Measurements from ENCODE around the gene TUBGCP2.

Gene TUBGCP2, protein sequence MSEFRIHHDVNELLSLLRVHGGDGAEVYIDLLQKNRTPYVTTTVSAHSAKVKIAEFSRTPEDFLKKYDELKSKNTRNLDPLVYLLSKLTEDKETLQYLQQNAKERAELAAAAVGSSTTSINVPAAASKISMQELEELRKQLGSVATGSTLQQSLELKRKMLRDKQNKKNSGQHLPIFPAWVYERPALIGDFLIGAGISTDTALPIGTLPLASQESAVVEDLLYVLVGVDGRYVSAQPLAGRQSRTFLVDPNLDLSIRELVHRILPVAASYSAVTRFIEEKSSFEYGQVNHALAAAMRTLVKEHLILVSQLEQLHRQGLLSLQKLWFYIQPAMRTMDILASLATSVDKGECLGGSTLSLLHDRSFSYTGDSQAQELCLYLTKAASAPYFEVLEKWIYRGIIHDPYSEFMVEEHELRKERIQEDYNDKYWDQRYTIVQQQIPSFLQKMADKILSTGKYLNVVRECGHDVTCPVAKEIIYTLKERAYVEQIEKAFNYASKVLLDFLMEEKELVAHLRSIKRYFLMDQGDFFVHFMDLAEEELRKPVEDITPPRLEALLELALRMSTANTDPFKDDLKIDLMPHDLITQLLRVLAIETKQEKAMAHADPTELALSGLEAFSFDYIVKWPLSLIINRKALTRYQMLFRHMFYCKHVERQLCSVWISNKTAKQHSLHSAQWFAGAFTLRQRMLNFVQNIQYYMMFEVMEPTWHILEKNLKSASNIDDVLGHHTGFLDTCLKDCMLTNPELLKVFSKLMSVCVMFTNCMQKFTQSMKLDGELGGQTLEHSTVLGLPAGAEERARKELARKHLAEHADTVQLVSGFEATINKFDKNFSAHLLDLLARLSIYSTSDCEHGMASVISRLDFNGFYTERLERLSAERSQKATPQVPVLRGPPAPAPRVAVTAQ

DNA sequence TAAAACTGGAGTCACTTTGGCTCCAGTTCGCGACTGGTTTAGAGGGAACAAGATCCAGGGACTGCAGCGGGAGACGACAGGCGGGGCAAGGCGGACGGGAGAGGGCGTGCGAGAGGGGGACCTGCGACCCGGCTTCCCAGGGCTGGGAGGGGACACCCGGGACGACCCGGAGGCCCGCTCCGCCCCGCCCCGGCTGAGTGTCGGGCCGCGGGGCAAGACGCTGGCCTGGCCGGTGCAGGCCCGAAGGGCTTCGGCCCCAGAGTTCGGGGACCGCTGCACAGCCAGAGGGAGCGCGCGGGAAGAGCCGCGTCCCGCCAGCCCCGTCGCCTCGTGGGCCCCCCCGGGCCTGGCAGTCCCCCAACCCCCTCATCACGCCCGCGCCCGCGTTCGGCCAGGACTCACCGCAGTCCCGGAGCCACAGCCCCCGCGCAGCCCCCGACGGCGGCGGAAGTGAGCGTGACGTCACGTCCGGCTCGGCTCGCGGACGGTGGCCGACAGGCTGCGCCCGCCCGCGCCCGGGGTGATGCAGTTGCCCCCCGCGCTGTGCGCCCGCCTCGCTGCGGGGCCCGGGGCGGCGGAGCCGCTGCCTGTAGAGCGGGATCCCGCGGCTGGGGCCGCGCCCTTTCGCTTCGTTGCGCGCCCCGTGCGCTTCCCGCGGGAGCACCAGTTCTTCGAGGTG lies at the start of gene TUBGCP2, which contains the start of gene ZNF511:
TUBGCP2 (minus strand) TSS at position 452 of the 679 bp plus-strand sequence. CDS start 5,931 bp downstream, outside the sequence.
ZNF511 (plus strand) TSS at position 494 of the 679 bp plus-strand sequence; CDS start at position 524, 30 bp downstream.
- peak; percentile 87 for DNase-seq

DNA sequence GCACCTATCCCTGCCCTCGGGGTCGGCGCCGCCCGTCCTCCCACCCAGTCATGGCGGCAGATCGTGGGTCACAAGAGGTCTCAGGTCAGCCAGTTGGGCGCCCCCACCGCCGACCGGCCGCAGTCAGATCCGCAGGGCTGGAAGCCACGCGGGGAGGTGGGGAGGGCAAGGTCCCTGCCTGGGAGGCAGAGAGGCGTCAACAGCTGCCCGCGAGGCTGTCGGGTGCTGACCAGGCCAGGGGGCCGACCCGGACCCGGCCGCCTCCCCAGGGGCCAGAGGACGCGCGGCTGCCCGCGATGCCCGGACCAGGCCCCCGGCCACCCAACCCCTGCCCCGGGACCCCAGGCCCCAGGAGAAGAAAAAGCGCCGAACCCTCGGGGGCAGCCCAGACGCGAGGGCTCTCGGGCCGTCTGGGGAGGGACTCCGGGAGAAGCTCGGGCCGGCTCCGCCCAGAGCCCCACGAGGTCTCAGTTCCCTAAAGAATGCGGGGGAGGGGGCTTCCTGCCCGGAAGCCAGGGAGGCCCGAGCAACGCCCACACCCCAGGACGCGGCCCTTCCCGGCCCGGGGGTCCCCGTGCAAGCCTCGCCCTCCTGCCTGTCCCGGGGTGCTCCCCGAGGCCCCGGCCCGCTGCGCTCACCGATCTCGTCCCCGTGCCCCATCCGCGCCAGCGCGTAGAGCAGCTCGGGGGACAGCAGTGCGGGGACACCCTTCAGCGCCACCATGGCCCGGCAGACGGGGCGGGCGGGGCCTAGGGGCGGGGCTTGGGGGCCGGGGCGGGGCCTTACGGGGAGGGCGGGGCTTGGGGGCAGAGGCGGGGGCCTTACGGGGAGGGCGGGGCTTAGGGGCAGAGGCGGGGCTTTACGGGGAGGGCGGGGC lies 48.9 kb upstream of the TUBGCP2 start, which contains the start of gene FUOM:
FUOM (minus strand) TSS at position 735 of the 877 bp plus-strand sequence; CDS start at position 723, 12 bp downstream.
- DNase-seq = peak; percentile 55

- no peak for DNase-seq
Observed at GRCh38 chr10:133356549-133357284, 48.0 kb upstream of the TUBGCP2 start.

DNA sequence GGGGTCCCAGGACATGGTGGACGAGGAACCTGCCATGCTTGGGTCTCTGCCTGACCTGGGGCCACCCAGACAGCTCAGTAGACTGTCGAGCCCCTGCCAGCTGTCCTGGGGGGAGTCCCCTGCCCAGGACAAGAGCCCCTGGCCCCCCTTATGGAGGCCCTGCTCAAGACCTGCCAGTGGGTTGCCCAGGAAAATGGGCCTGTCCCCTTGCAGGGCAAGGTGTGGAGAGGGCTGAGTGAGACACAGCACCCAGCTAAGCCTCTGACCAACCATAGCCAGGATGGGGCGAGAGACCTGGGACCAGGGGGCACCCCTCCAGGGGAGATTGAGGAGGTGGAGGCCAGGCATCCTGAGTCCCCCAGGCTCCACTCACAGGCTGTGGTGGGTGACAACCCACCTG lies 47.3 kb upstream of the TUBGCP2 start:
- no peak for DNase-seq

DNA sequence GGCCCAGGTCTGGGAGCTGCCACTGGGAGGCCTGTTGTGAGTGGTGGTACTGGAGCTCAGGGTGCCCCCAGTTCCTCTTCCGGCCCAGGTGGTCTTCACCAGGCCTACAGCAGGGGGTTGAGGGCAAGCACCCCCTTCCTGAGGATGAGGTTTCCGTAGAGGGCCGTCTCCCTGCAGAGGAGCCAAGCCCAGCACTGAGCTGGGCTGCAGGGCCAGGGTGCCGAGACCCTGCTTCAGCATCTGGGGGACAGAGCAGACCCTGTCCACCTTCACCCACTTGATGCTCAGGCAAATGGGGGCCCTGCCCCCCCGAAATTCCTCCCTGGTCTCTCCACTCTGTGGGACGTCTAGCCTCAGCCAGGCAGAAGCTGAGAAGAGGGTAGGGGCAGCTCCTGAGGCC lies 46.6 kb upstream of the TUBGCP2 start:
- DNase-seq = no peak

- no peak for DNase-seq
Observed at GRCh38 chr10:133354672-133355240, 46.1 kb upstream of the TUBGCP2 start.

GRCh38 chr10:133353988-133354605 lies 45.4 kb upstream of the TUBGCP2 start:
- DNase-seq = no peak

DNA sequence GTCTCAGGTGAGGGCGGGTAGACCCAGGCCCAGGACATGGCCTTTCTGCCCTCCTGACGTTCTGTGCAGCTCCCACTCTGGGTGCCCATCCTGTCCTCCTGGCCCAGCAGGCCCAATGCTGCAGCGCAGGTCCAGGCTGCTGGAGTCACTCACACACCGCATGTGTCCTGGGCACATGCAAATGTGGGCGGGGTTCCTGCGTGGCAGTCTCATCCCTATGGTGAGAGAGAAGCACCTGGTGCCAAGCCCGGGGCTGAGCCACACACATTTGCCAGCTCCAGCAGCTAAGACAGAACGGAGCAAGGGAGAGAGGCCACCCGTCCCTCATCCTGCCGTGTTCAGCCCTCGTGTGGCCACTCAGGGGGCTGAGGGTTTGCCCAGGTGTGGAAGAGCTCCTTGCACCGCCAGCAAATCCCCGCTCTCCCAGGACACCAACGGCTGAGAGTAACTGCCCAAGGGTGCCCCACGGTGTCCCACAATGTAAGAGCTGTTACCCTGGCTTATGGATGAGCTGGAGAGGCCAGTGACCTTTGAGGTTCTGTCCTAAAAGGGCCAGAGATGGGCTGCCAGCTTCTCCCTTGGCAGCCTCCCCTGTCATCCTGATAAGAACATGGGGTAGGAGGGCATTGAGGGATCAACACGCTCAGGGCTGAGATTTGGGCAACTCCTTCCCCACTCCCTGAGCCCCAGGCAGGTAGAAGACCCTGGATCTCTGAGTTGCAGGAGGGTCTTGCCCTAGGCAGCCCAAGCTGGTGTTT lies 44.7 kb upstream of the TUBGCP2 start:
- no peak for DNase-seq

DNA sequence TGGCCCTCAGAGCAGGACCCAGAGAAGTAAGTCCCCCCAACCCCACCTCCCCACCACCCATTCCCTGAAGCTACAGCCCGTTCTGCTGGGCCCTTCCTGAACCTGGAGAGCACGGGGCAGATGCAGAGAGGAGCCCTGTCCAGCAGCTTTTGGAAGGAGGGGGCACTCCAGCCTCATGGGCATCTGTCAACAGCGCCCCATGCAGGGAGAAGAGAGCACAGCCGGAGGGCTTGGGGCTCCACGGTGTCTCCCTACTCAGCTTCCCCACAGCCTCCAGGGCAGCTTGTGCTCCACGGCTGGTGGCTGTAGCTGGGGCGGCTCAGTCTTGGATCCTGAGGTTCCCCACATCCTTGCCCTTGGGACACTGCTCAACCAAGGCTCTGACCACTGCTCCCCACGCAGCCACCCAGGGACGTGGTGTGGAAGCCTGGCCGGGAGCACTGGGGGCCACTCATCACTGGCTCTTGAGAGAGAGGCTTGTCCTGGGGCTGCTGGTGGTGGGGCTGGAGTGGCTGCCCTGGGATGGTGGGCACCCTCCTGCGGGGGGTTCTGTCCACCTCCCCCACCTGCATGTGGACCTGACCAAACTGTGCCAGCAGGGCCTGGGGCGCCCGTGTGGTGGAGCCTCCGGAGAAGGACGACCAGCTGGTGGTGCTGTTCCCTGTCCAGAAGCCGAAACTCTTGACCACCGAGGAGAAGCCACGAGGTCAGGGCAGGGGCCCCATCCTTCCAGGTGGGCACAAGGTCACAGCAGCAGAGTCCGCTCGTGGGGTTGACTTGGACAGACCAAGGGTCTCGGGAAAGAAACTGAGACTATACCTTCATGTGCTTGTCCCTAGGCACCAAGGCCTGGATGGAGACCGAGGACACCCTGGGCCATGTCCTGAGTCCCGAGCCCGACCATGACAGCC lies 43.0 kb upstream of the TUBGCP2 start:
- no peak for DNase-seq

DNA sequence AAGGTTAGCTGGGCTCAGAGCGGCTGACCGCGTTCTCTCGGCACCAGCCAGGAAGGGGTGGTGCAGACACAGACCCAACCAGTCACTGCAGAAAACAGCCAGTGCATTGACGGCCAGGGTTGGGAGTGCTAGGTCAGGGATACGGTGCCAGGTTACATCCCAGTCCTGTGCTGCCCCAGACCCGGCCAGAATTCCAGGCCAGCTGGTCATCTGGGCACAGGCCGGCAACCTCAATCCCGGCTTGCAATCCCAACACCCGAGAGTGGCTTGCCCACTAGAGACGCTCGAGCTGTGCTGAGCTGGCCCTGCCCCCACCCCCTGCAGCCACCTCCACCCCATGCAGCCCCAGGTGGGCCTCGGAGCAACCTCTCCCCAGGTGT lies 42.3 kb upstream of the TUBGCP2 start:
- DNase-seq = no peak

GRCh38 chr10:133350283-133350949 lies 41.7 kb upstream of the TUBGCP2 start:
- no peak for DNase-seq

GRCh38 chr10:133349577-133350011 lies 40.9 kb upstream of the TUBGCP2 start:
- DNase-seq = no peak

DNA sequence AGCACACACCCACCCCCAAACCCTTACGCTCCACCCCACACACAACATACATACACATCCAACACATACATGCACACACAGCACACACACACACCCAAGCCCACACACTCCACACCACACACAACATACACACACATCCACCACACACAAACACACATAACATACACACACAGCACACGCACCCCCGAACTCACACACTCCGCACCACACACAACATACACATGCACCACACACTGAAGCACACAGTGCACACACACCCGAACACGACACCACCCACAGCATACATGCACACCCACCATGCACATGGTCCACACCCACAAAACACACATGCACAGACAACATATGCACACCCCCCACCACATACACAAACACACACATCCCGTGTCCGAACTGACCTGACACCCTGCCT lies 40.5 kb upstream of the TUBGCP2 start:
- DNase-seq = no peak

- DNase-seq = no peak
Observed at GRCh38 chr10:133347710-133348517, 39.2 kb upstream of the TUBGCP2 start.

- no peak for DNase-seq
Observed at GRCh38 chr10:133346413-133346812, 37.7 kb upstream of the TUBGCP2 start.

DNA sequence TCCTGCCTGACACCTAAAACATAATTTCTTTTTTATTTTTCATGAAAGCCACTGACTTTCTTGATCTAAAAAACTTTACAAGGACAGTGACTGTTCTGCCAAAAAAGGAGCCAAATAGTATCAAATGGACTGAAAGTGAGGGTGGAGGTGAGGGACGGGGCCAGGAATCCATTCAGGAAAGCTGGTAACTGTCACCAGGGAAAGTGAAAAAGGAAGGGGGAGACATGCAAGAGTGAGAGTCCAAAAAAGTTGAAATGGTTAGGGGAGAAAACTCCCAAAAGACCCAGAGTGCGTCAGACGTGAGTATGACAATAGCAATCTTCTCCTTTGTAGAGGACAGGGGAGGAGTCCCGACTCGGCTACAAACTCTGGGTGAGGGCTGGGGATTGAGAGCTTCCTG lies 35.6 kb upstream of the TUBGCP2 start:
- DNase-seq = no peak

- DNase-seq = no peak
Observed at GRCh38 chr10:133343558-133343957, 34.9 kb upstream of the TUBGCP2 start.

All from activated gamma-delta T cell treated with Interleukin-2 at 50 U/mL for 16 hours (primary cell).